ENCODE results near the gene SH3BGRL3.
"Not testable (repeated sequence)": the region's sequence is repeated elsewhere in the genome, so short reads cannot be mapped to it uniquely, and the experiment has no call there.

SH3BGRL3 gene

DNA sequence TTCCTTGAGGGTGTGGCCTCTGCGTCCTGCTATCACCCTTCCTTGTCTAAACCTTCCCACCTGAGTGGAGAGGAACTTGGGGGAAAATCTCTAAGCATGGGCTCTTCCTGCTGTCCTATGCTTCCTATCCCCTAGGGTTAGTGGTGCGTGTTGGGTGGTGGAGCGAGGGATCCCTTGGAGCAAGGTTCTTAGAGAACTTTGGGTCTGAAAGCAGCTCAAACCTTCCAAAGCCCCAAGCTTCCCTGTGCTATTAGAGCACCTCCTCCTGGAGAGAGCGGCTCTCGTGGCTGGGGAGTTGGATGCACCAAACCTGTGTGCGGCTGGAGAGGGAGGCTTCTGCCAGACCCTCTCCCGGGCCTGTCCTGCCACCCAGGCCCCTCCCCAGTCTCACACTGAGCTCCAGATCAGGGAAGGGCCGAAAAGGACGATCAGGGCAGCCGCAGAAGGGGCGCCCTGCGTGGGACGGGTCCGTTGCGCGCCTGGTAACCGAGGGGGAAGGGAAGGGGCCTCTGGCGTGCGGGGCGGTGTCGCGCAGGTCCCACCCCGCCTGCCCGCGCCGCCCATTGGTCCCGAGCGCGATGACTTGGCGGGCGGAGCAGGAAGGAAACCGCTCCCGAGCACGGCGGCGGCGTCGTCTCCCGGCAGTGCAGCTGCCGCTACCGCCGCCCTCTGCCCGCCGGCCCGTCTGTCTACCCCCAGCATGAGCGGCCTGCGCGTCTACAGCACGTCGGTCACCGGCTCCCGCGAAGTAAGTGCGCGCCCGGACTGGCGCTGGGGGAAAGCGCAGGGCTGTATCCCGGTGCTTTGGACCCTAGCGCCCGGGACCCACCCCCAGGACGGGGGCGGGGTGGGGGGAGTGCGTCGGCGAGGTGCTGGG, at the start of gene SH3BGRL3:
TSS of gene SH3BGRL3 (plus strand) at position 631 of the 877 bp plus-strand sequence. CDS start at position 701, 70 bp downstream.
- peak; percentile 69 to 76 for DNase-seq

DNA sequence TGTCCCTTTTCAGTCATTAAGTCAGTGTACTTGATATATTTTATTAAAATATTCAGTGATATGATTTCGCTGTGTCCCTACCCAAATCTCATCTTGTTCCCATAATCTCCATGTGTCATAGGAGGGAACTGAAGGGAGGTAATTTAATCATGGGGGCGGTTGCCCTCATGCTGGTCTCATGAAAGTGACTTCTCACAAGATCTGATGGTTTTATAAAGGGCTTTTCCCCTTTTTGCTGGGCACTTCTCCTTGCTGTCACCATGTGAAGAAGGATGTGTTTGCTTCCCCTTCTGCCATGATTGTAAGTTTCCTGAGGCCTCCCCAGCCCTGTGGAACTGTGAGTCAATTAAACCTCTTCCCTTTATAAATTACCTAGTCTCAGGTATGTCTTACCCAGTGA, 49.2 kb upstream of the SH3BGRL3 start:
- DNase-seq: not testable (repeated sequence)

DNA sequence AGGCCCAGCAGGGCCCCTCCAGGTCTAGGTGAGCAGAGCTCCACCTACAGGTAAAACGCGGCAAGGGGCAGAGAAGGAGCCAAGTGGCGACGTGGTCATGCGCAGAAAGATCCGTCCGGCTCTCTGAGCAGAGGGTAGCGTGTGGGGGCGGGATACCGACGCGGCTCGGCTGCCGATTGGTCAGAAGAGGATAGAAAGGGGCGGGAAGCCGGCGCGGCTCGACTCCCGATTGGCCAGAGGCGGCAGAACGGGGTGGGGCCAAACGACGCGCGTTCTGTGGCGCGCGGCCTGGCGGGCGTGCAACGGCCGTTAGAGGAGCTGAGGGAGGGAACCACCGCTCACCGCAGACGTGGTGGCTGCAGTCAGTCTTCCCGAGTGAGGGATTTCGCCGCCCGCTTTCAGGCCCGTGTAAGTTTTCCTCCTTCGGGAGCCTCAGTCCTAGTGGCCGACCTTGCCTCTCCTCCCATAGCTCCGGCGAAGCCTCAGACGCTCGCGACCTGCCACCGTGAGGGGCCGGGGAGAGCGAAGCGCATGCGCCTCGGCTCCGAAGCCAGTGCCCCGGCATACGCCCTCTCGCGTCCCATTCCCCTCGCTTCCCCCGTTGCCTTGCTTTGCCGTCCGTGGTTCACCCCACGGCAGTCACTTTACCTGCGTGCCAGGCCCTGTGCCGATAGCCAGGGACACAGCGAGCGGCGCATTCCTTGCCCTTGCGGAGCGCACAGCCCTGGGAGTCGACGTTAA, 45.8 kb upstream of the SH3BGRL3 start, which contains the start of gene CEP85:
TSS of gene CEP85 (plus strand) at position 298 of the 741 bp plus-strand sequence. CDS start 5,584 bp downstream, outside the sequence.
- DNase-seq: peak; percentile 93 to 94

DNA sequence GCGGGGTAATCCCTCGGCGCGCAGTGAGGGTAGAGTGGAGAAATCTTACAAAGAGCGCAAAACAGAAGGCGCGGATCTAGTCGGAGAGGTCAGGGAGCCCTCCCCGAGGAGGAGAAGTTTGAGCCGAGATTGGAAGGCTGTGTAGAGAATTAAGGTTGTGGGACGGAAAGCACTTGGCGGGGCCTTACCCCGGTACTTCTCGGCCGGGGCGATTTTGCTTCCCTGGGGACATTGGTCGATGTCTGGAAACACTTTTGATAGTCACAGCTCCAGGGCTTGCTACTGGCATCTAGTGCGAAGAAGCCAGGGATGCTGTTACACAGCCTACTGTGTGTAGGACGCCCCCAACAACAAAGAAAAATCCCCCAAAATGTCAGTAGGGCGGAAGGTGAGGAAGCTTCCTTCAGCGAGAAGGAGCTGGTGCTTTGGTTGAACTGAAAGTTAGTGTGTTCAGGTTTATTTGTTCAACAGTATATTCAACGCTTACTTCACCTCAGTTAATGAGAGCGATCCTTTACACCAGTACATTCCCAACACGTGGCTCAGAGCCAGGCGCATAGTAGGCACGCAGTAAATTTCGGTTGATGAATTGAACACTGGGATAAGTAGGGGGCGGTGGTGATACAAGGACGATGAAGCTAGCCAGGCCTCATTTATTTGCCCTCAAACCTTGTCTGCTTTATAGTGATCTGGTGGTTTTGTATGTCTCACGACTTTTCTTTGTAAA, 45.1 kb upstream of the SH3BGRL3 start:
- peak in 1 of 2 experiments; percentile 22 for DNase-seq

GRCh38 chr1:26237230-26237966, 42.5 kb upstream of the SH3BGRL3 start:
- no peak for DNase-seq

DNA sequence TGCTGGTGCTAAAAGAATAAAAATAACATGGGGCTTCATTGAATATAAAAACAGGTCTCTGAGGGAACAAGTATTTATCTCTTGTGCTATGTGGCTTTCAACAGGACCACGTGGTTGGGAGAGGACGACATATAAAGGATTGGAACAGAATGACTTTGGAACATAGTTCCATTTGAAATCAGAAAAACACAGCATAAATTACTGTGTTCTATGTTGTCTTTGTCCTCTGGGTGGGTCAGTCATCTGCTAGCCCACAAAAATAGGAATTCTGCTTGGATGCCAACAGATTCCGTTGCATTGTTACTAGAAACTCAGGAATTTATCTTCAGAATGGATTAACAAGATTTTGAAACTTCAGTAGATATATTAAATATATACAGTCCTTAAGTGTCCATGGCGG, 40.0 kb upstream of the SH3BGRL3 start:
- no peak for DNase-seq

DNA sequence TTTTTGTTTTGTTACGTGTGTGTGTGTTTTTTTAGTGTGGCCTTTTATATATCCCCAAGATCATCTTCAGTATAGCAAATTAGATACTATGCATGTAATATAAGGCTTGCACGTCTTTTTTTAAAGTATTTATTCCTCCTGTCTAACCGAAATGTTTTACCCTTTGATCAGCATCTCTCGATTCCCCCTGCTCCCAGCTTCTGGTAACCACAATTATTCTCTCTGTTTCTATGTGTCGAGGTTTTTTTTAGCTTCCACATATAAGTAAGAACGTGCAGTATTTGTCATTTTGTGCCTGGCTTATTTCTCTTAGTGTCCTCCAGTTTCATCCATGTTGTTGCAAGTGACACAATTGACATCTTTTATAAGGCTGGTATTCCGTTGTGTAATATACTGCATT, 27.2 kb upstream of the SH3BGRL3 start:
- no peak for DNase-seq

GRCh38 chr1:26254404-26254803, 25.5 kb upstream of the SH3BGRL3 start:
- DNase-seq: no peak

DNA sequence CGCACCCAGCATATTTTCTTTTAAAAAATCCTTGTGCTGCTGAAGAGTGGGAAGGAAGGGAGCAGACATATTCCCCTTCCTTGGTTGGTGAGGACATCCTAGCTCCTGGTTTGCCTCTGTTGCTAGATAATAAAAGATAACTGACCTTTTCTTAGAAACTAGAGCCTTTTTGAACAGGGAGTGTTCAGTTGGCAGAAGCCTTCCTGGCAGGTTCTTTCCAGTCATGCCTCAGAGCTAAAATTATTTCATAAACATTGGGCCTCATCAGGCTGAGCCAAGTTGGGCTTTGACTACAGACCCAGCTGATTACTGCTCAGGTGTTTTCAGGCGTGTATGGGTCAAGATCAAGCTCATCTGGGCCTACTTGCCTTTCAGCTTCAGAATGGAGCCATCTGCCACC, 22.7 kb upstream of the SH3BGRL3 start:
- DNase-seq: no peak

DNA sequence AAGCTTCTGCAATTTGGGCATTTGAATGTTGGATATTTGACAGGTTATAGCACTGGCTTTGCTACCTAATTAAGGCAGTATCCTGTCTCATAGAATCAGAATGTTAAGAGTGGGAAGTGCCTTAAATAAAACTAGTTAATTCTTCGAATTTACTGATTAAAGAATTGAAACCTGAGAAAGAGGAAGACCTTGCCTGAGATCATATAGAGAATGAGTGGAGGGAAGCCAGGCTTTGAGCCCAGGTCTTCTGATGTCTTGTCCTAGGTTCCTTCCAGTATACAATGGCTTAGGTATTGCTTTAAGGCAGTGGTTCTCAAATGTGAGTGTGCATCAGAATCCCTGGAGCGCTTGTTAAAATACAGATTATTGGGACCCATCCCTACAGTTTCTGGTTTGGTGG, 20.9 kb upstream of the SH3BGRL3 start:
- no peak for DNase-seq

- DNase-seq: no peak
These were observed 20.3 kb upstream of the SH3BGRL3 start for GRCh38 chr1:26259578-26259977.

DNA sequence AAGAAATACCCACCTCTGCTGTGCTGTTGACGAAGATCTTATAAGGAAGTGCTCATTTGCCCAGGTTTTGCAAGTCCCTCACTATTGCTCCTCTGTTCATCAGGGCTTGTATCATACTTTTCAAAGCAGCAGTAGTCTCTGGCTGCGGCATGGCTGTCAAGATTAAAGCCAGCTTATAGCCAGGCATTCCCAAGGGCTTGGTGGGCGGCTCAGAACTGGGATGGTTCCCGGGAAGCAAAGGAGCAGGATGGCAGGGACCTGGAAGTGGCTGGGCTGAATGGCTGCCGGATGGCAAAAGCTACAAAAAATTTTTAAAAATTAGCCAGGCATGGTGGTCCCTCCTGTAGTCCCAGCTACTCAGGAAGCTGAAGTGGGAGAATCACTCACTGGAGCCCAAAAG, 16.7 kb upstream of the SH3BGRL3 start:
- DNase-seq: no peak

GRCh38 chr1:26265405-26265804, 14.5 kb upstream of the SH3BGRL3 start:
- DNase-seq: no peak

- no peak for DNase-seq
These were observed 11.3 kb upstream of the SH3BGRL3 start for GRCh38 chr1:26268290-26269197.

DNA sequence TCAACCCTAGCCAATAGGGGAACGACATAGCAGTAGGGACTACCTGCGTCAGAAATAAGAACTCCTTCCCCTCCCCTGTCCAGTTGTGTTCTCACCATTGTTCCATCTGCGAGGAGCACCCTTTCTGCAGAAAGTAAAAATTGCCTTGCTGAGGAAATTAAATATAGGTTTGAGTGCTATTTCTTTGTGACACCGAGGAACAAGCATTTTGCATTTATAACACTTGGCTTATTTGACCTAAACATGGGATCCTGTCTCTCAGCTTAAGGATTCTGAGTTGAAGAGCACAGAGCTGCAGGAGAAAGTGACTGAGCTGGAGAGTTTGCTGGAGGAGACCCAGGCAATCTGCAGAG, 10.7 kb upstream of the SH3BGRL3 start:
- DNase-seq: no peak

DNA sequence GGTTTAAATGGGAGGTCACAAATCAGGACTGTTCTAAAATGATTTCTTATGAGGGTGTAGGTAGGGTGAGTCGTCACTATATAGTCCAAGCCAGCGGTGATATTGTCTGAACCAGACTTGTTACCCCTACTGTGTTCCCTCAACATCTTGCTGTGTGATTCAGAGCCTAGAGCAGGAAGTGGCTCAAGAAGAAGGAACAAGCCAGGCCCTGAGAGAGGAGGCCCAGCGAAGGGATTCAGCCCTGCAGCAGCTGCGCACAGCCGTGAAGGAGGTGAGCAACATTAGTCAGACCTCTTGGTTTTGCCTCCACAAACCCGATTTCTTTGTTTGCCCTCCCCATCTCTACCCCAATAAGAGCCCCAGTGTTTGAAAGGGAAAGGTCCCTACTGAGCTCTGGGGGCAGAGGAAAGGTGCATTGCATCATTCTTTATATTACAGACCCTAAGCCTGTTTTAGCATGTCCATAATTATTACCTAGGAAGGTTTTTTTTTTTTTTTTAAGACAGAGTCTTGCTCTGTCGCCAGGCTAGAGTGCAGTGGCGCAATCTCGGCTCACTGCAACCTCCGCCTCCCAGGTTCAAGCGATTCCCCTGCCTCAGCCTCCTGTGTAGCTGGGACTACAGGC, 5.0 kb upstream of the SH3BGRL3 start:
- DNase-seq: no peak

DNA sequence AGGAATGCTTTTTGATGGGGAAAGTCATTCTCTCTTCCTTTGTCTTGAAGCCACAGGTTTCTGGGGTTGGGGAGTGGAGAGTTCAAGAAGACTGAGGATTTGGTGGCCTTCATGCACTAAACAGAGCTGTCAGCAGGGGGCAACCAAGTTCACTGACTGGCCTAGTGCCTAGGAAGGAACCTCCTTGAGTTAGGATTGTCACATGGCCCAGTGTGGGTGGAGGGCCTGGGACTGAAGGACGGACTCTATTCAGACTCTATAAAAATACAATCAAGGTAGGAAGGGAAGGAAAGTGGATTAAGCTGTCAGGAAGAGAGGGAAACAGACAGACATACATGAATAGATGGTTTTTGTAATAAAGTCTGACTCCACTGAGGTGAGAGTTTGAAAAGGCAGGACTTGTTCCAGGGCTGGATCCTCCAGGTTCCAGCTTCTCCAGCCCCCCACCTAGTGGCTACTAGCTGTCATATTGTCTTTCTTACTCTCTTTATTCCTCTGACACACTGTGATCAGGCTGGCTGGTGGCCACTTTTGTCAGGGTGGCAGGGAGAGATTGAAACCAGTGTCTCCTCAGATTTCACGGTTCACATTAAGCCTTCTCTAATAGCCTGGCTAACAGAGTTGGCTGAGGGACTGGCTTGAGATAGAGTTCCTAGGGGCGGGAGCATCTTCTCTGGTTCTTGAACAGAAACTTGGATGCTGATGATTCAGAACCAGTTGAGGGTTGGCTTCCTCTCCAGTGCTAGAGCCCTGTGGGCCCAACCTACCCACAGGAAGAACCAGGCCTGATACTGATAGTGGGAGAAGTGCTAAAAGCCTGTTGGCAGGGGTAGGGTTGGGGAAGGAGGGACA, 4.1 kb upstream of the SH3BGRL3 start:
- peak; percentile 28 to 57 for DNase-seq

DNA sequence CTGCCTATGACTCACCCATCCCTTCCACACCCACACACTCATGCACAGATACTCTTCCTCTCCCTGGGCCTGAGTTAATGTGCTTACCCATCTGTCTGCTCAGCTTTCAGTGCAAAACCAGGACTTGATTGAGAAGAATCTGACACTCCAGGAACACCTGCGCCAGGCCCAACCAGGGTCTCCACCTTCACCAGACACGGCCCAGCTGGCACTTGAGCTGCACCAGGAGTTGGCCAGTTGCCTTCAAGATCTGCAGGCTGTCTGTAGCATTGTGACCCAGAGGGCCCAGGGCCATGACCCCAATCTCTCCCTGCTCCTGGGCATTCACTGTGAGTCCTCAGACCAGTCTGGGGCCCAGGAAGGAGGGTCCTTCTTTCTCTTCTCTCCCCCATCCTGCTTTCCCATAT, 3.5 kb upstream of the SH3BGRL3 start:
- DNase-seq: no peak

DNA sequence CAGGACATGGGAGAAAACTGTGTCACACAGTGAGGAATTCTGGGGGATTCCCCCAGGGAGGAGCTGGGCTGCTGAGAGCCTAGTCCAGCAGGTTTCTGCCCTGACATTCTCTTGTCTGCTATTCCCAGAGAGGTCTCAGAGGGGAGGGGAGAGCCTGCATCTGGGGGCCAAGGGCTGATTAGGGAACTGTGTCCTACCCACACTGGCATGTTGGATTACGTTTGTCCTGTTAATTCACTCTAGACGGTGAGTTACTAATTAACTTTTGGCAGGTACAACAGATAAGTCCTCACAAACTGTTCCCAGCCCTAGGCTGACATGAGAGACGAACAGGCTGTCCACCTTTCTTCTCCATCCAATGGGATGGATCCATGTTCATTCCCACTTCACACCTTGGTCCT, 2.6 kb upstream of the SH3BGRL3 start:
- no peak for DNase-seq

- no peak for DNase-seq
These were observed 2.2 kb upstream of the SH3BGRL3 start for GRCh38 chr1:26277719-26278118.

Measured in NCI-H2081 (cell line).